Activated B cell treated with CpG ODN at 0.5 μM for 24 hours (primary cell): ENCODE measurements around the gene VASP. TPM values are rescaled to one million over a fixed set of nuclear protein-coding genes. Genes with fewer than 3 reads are reported as not detected.

Source experiments
- ATAC-seq: fragments of 200-7000 bp; cut with Tn5 transposase; one replicate; pipeline ENCODE4 v1.10.0; 2021; ENCODE audit warnings: low read depth, mild to moderate bottlenecking, moderate library complexity
- CTCF ChIA-PET: fragments of 350-600 bp; sonication (Branson Sonifier 250); formaldehyde crosslinking; loops from one replicate; lab custom pipeline; 2021; ENCODE audit warnings: antibody characterized with exemption; lab: Charles Lee
- POLR2A ChIA-PET: fragments of 350-600 bp; sonication (Branson Sonifier 250); formaldehyde crosslinking; loops from one replicate; lab custom pipeline; 2021; ENCODE audit warnings: antibody characterized with exemption; lab: Charles Lee
- DNase-seq: peaks from one replicate; pipeline ENCODE4 v3.0.0; 2022
- H3K27ac Mint-ChIP-seq: one replicate; pipeline ENCODE4 v1.8.0; 2020; ENCODE audit warnings: mixed read lengths
- H3K27me3 Mint-ChIP-seq: one replicate; pipeline ENCODE4 v1.8.0; 2021; ENCODE audit warnings: mixed read lengths
- H3K36me3 Mint-ChIP-seq: one replicate; pipeline ENCODE4 v1.8.0; 2021; ENCODE audit warnings: low read depth, mixed read lengths
- H3K4me1 Mint-ChIP-seq: one replicate; pipeline ENCODE4 v1.8.0; 2021; ENCODE audit warnings: mixed read lengths
- H3K4me3 Mint-ChIP-seq: one replicate; pipeline ENCODE4 v1.8.0; 2020; ENCODE audit warnings: mild to moderate bottlenecking, mixed read lengths
- H3K9me3 Mint-ChIP-seq: one replicate; pipeline ENCODE4 v1.8.0; 2020; ENCODE audit warnings: mixed read lengths
- CTCF ChIP-seq: fragments of 200-600 bp; IDR thresholded peaks from one replicate; pipeline ENCODE4 v1.8.0; 2022; ENCODE audit warnings: antibody characterized with exemption, mild to moderate bottlenecking
- intact Hi-C: fragments of 100-400 bp; cut with micrococcal nuclease; formaldehyde crosslinking; loops from one replicate; pipeline ENCODE4 v1.15.1; 2024
- total RNA-seq: library from RNA; stranded (reverse); gene quantifications from 2 replicates; pipeline ENCODE4 v1.2.3, GENCODE V29; 2022

The VASP gene
- total RNA-seq, 1 donor from 2014 or later = 300 TPM

DNA sequence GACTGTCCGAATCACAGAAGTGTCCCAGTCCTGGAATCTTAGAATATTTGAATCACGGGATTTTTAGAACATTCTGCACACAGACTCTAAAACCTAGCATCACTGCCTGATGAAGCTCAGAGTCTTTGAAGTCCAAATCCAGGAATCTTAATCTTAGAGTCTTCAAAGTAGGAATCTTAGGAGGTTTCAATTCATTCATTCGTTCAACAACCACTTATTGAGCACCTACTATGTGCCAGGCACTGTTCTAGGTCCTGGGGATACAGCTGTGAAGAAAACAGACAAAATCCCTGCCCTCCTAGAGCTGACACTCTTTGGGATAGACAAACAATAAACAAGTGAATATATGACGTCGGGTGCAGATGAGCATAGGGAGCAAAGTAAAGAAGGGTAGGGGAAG, 12.1 kb upstream of the VASP start:
- ATAC-seq (no peak), DNase-seq (no peak)
- CTCF ChIA-PET = interaction anchor here (1.0 to 3.8 kb wide), 5 partner anchors 10 to 147 kb away, joined by 3 to 19 read pairs (median 8); no protein-coding TSS in a partner anchor
- POLR2A ChIA-PET = interaction anchor here (1.5 to 2.6 kb wide), 6 partner anchors 13 to 147 kb away, joined by 3 to 10 read pairs (median 7); partner anchors contain the start of gene VASP
- intact Hi-C loops = loop anchor here (5.0 kb wide), 1 partner anchor 418 kb away; the partner anchor contains the start of genes GEMIN7 and ZNF296
- Mint-ChIP-seq H3K4me3 (peak overlapping the region; percentile 85), H3K4me1 (peaks cover 40% of the 10 kb centered on the region), H3K27ac (no peak overlapping the region), H3K27me3 (peaks cover 12% of the 10 kb centered on the region), H3K9me3 (no peaks in the 10 kb centered on the region), H3K36me3 (no peaks in the 10 kb centered on the region)
- TF ChIP-seq CTCF = no peak

DNA sequence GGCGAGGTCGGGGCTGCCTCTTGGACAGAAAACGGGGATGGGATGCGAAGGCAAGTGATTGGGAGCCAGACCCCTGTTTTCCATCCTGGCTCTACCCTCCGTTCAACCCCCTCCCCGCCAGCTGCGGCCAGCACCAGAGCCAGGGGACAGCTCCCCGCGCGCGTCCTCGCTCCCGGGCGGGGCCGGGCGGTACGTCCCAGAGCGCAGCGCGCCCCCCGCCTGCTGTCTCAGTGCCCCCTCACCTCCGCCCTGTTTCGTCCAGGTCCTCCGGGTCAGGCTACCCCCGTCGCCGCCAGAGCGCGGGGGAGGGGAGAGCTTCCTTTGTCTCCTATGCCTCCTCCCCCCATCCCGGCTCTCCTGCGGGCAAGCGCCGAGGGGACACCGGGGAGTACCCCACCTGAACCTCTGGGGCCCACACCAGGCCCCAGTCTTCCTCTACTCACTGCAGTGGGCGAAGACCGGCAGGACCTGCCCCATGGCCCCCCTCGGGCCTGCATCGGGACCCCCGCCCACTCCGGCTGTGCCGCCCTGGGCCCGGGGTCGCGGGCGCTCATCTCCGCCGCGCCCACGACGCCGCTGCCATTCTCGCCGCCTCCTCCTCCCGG, 10.8 kb upstream of the VASP start:
- intact Hi-C loops = loop anchor here (2.0 to 5.0 kb wide), 3 partner anchors 18 to 419 kb away; partner anchors contain the start of genes GEMIN7, OPA3 and ZNF296
- DNase-seq (peak; percentile 53), ATAC-seq (peak; percentile 10)
- H3K9me3 Mint-ChIP-seq = no peaks in the 10 kb centered on the region
- peaks cover 45% of the 10 kb centered on the region for H3K4me1 Mint-ChIP-seq
- peak overlapping the region; percentile 85 for H3K4me3 Mint-ChIP-seq
- TF ChIP-seq CTCF = no peak
- ChIA-PET CTCF (interaction anchor here (2.0 to 3.8 kb wide), 3 partner anchors 11 to 62 kb away, joined by 5 to 19 read pairs (median 13); no protein-coding TSS in a partner anchor), POLR2A (interaction anchor here (0.5 to 2.6 kb wide), 12 partner anchors 11 to 495 kb away, joined by 3 to 11 read pairs (median 6); partner anchors contain the start of genes RELB and VASP)
- H3K27ac Mint-ChIP-seq = no peak overlapping the region
- H3K36me3 Mint-ChIP-seq = no peaks in the 10 kb centered on the region
- H3K27me3 Mint-ChIP-seq = peaks cover 12% of the 10 kb centered on the region

DNA sequence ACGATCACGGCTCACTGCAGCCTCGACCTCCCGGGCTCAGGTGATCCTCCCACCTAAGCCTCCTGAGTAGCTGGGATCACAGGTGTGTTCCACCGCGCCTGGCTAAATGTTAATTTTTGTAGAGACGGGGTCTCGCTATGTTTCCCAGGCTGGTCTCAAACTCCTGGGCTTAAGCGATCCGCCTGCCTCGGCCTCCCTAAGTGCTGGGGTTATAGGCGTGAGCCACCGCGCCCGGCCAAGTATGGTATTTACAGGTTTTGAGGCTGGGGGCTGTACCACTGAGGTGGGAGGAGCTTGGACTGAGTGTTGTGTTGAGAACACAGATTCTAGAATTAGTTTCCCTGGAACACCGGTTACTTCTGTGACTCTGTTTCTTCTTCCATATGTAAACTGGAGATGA, 9.5 kb upstream of the VASP start:
- ATAC-seq (no peak), DNase-seq (no peak)
- no peaks in the 10 kb centered on the region for H3K9me3 Mint-ChIP-seq
- H3K4me3 Mint-ChIP-seq = peak overlapping the region; percentile 74
- H3K36me3 Mint-ChIP-seq = no peaks in the 10 kb centered on the region
- peaks cover 57% of the 10 kb centered on the region for H3K4me1 Mint-ChIP-seq
- no peak for TF ChIP-seq CTCF
- ChIA-PET POLR2A (interaction anchor here (0.5 to 2.6 kb wide), 5 partner anchors 10 to 496 kb away, joined by 3 to 10 read pairs (median 4); partner anchors contain the start of genes ERCC2, RELB and VASP), CTCF (interaction anchor here (2.0 to 3.8 kb wide), 2 partner anchors 18 to 60 kb away, joined by 5 to 13 read pairs; no protein-coding TSS in a partner anchor)
- intact Hi-C loops = loop anchor here (1.0 to 5.0 kb wide), 5 partner anchors 9 to 420 kb away; partner anchors contain the start of genes GEMIN7, OPA3 and ZNF296
- peaks cover 8% of the 10 kb centered on the region for H3K27me3 Mint-ChIP-seq
- H3K27ac Mint-ChIP-seq = no peak overlapping the region

GRCh38 chr19:45498411-45499195, 8.7 kb upstream of the VASP start, which contains the start of gene PPM1N:
Gene PPM1N, plus strand, starts transcription at chr19:45498443. Its CDS starts 30 bp downstream, at chr19:45498473.
- ATAC-seq (peak; percentile 38), DNase-seq (peak; percentile 62)
- Mint-ChIP-seq H3K36me3 (no peaks in the 10 kb centered on the region), H3K9me3 (no peaks in the 10 kb centered on the region), H3K4me1 (peaks cover 52% of the 10 kb centered on the region), H3K4me3 (peak within 1 kb of the TSS; percentile 85), H3K27ac (peak within 1 kb of the TSS; percentile 75), H3K27me3 (peaks cover 5% of the 10 kb centered on the region)
- intact Hi-C loops = loop anchor here (5.0 kb wide), 1 partner anchor 421 kb away; the partner anchor contains the start of genes GEMIN7 and ZNF296
- TF ChIP-seq CTCF = no peak
- CTCF ChIA-PET = interaction anchor here (1.0 to 3.8 kb wide), 6 partner anchors 12 to 60 kb away, joined by 3 to 13 read pairs (median 4); no protein-coding TSS in a partner anchor
- POLR2A ChIA-PET = interaction anchor here (0.7 to 2.2 kb wide), 6 partner anchors 10 to 497 kb away, joined by 3 to 11 read pairs (median 4); partner anchors contain the start of gene RELB
